ENCODE measurements around the gene OR5L1. TPM values are rescaled to one million over a fixed set of nuclear protein-coding genes. Genes with fewer than 3 reads are reported as not detected.
A peak's percentile ranks its signal among the peaks of the same experiment; 100 is the strongest.

The OR5L1 gene
- not detected for total RNA-seq
- polyA plus RNA-seq: not detected

- H3K4me3 Mint-ChIP-seq: no peak within 1 kb of the TSS
- Histone ChIP-seq H3K27me3 (ENCODE audit: control insufficient read depth, insufficient read depth, low read length) (no peaks in the 10 kb centered on the region), H3K4me3 (ENCODE audit: low read depth, low read length) (no peak within 1 kb of the TSS), H3K36me3 (ENCODE audit: control insufficient read depth, insufficient read depth, low read length) (no peaks in the 10 kb centered on the region), H3K27ac (ENCODE audit: insufficient read depth, low read length, poor library complexity, severe bottlenecking) (no peak within 1 kb of the TSS), H3K4me1 (ENCODE audit: control insufficient read depth, insufficient read depth, low read length, poor library complexity, severe bottlenecking) (no peaks in the 10 kb centered on the region), H3K9me3 (ENCODE audit: control insufficient read depth in 2 of 2, low read length in 2 of 2) (peaks cover 4 to 5% of the 10 kb centered on the region in 2 experiments)
- ATAC-seq (ENCODE audit: low read depth in 2 of 2) (no peak), DNase-seq (no peak)
- H3K9me3 Mint-ChIP-seq: peaks cover 4 to 29% (median 10%) of the 10 kb centered on the region in 7 donors
- no peaks in the 10 kb centered on the region for H3K4me1 Mint-ChIP-seq
- H3K27me3 Mint-ChIP-seq: no peaks in the 10 kb centered on the region
- no peaks in the 10 kb centered on the region for H3K36me3 Mint-ChIP-seq
- no peak within 1 kb of the TSS for H3K27ac Mint-ChIP-seq
Measured at GRCh38 chr11:55811067-55811466, at the start of gene OR5L1. TSS of gene OR5L1 (plus strand) at chr11:55811367. CDS start at chr11:55811467, 100 bp downstream.

- DNase-seq (no peak), ATAC-seq (ENCODE audit: low read depth in 2 of 2) (no peak)
- no peaks in the 10 kb centered on the region for H3K27me3 Mint-ChIP-seq
- H3K4me1 Mint-ChIP-seq: no peaks in the 10 kb centered on the region
- no peak within 1 kb of the TSS for H3K4me3 Mint-ChIP-seq
- H3K4me3 ChIP-seq (ENCODE audit: low read depth, low read length): no peak within 1 kb of the TSS
- H3K4me1 ChIP-seq (ENCODE audit: control insufficient read depth, insufficient read depth, low read length, poor library complexity, severe bottlenecking): no peaks in the 10 kb centered on the region
- no peaks in the 10 kb centered on the region for H3K36me3 Mint-ChIP-seq
- no peaks in the 10 kb centered on the region for H3K36me3 ChIP-seq (ENCODE audit: control insufficient read depth, insufficient read depth, low read length)
- no peak within 1 kb of the TSS for H3K27ac ChIP-seq (ENCODE audit: insufficient read depth, low read length, poor library complexity, severe bottlenecking)
- no peaks in the 10 kb centered on the region for H3K27me3 ChIP-seq (ENCODE audit: control insufficient read depth, insufficient read depth, low read length)
- H3K27ac Mint-ChIP-seq: no peak within 1 kb of the TSS
- H3K9me3 ChIP-seq (ENCODE audit: control insufficient read depth in 2 of 2, low read length in 2 of 2): peaks cover 0 to 2% of the 10 kb centered on the region in 2 experiments
- H3K9me3 Mint-ChIP-seq: peaks cover 1 to 23% (median 8%) of the 10 kb centered on the region in 7 donors
Measured at GRCh38 chr11:55773138-55773537, 38.0 kb upstream of the OR5L1 start, which contains the start of gene OR5D13. TSS of gene OR5D13 (plus strand) at chr11:55773438. CDS start at chr11:55773438, 0 bp downstream.

- no peaks in the 10 kb centered on the region for H3K4me1 Mint-ChIP-seq
- ATAC-seq (ENCODE audit: low read depth in 2 of 2) (no peak), DNase-seq (no peak)
- no peaks in the 10 kb centered on the region for H3K36me3 ChIP-seq (ENCODE audit: control insufficient read depth, insufficient read depth, low read length)
- no peak overlapping the region for H3K27ac ChIP-seq (ENCODE audit: insufficient read depth, low read length, poor library complexity, severe bottlenecking)
- H3K9me3 ChIP-seq (ENCODE audit: control insufficient read depth in 2 of 2, low read length in 2 of 2): peaks cover 0 to 8% of the 10 kb centered on the region in 2 experiments
- no peaks in the 10 kb centered on the region for H3K27me3 Mint-ChIP-seq
- H3K4me1 ChIP-seq (ENCODE audit: control insufficient read depth, insufficient read depth, low read length, poor library complexity, severe bottlenecking): no peaks in the 10 kb centered on the region
- H3K27me3 ChIP-seq (ENCODE audit: control insufficient read depth, insufficient read depth, low read length): no peaks in the 10 kb centered on the region
- H3K4me3 Mint-ChIP-seq: no peak overlapping the region
- H3K4me3 ChIP-seq (ENCODE audit: low read depth, low read length): no peak overlapping the region
- H3K36me3 Mint-ChIP-seq: no peaks in the 10 kb centered on the region
- H3K9me3 Mint-ChIP-seq: peaks cover 0 to 29% (median 6%) of the 10 kb centered on the region in 7 donors
- H3K27ac Mint-ChIP-seq: no peak overlapping the region
Measured at GRCh38 chr11:55791606-55792005, 19.6 kb upstream of the OR5L1 start.

GRCh38 chr11:55793321-55793720, 17.8 kb upstream of the OR5L1 start:
- Histone ChIP-seq H3K27ac (ENCODE audit: insufficient read depth, low read length, poor library complexity, severe bottlenecking) (no peak overlapping the region), H3K4me1 (ENCODE audit: control insufficient read depth, insufficient read depth, low read length, poor library complexity, severe bottlenecking) (no peaks in the 10 kb centered on the region), H3K4me3 (ENCODE audit: low read depth, low read length) (no peak overlapping the region), H3K27me3 (ENCODE audit: control insufficient read depth, insufficient read depth, low read length) (no peaks in the 10 kb centered on the region), H3K9me3 (ENCODE audit: control insufficient read depth in 2 of 2, low read length in 2 of 2) (peaks cover 0 to 8% of the 10 kb centered on the region in 2 experiments), H3K36me3 (ENCODE audit: control insufficient read depth, insufficient read depth, low read length) (no peaks in the 10 kb centered on the region)
- no peaks in the 10 kb centered on the region for H3K27me3 Mint-ChIP-seq
- H3K36me3 Mint-ChIP-seq: no peaks in the 10 kb centered on the region
- H3K4me1 Mint-ChIP-seq: no peaks in the 10 kb centered on the region
- no peak overlapping the region for H3K27ac Mint-ChIP-seq
- H3K9me3 Mint-ChIP-seq: peaks cover 0 to 25% (median 5%) of the 10 kb centered on the region in 7 donors
- no peak overlapping the region for H3K4me3 Mint-ChIP-seq
- no peak for DNase-seq
- ATAC-seq (ENCODE audit: low read depth in 2 of 2): no peak

GRCh38 chr11:55795256-55795655, 15.9 kb upstream of the OR5L1 start, which contains the start of gene OR5D14:
TSS of gene OR5D14 (plus strand) at chr11:55795556. CDS start at chr11:55795556, 0 bp downstream.
- DNase-seq: no peak
- Mint-ChIP-seq H3K4me1 (no peaks in the 10 kb centered on the region), H3K27ac (no peak within 1 kb of the TSS), H3K27me3 (no peaks in the 10 kb centered on the region), H3K4me3 (no peak within 1 kb of the TSS), H3K36me3 (no peaks in the 10 kb centered on the region), H3K9me3 (peaks cover 0 to 34% (median 7%) of the 10 kb centered on the region in 7 donors)
- Histone ChIP-seq H3K4me3 (ENCODE audit: low read depth, low read length) (no peak within 1 kb of the TSS), H3K27me3 (ENCODE audit: control insufficient read depth, insufficient read depth, low read length) (no peaks in the 10 kb centered on the region), H3K36me3 (ENCODE audit: control insufficient read depth, insufficient read depth, low read length) (no peaks in the 10 kb centered on the region), H3K27ac (ENCODE audit: insufficient read depth, low read length, poor library complexity, severe bottlenecking) (no peak within 1 kb of the TSS), H3K4me1 (ENCODE audit: control insufficient read depth, insufficient read depth, low read length, poor library complexity, severe bottlenecking) (no peaks in the 10 kb centered on the region), H3K9me3 (ENCODE audit: control insufficient read depth in 2 of 2, low read length in 2 of 2) (peaks cover 0 to 8% of the 10 kb centered on the region in 2 experiments)
- ATAC-seq (ENCODE audit: low read depth in 2 of 2): no peak

- Mint-ChIP-seq H3K4me1 (peaks cover 0 to 6% (median 0%) of the 10 kb centered on the region in 4 donors), H3K36me3 (no peaks in the 10 kb centered on the region), H3K9me3 (peaks cover 2 to 24% (median 12%) of the 10 kb centered on the region in 7 donors), H3K27me3 (no peaks in the 10 kb centered on the region), H3K27ac (no peak overlapping the region), H3K4me3 (no peak overlapping the region)
- H3K4me1 ChIP-seq (ENCODE audit: control insufficient read depth, insufficient read depth, low read length, poor library complexity, severe bottlenecking): no peaks in the 10 kb centered on the region
- peaks cover 6 to 14% of the 10 kb centered on the region in 2 experiments for H3K9me3 ChIP-seq (ENCODE audit: control insufficient read depth in 2 of 2, low read length in 2 of 2)
- no peak for ATAC-seq (ENCODE audit: low read depth in 2 of 2)
- H3K36me3 ChIP-seq (ENCODE audit: control insufficient read depth, insufficient read depth, low read length): no peaks in the 10 kb centered on the region
- no peak for DNase-seq
- no peak overlapping the region for H3K4me3 ChIP-seq (ENCODE audit: low read depth, low read length)
- no peaks in the 10 kb centered on the region for H3K27me3 ChIP-seq (ENCODE audit: control insufficient read depth, insufficient read depth, low read length)
- no peak overlapping the region for H3K27ac ChIP-seq (ENCODE audit: insufficient read depth, low read length, poor library complexity, severe bottlenecking)
Measured at GRCh38 chr11:55806248-55806647, 4.9 kb upstream of the OR5L1 start.

GRCh38 chr11:55819330-55819729, 8.2 kb downstream of the OR5L1 start, which contains the start of gene OR5D18:
TSS of gene OR5D18 (plus strand) at chr11:55819630. CDS start at chr11:55819630, 0 bp downstream.
- H3K4me3 ChIP-seq (ENCODE audit: low read depth, low read length): no peak within 1 kb of the TSS
- H3K36me3 ChIP-seq (ENCODE audit: control insufficient read depth, insufficient read depth, low read length): no peaks in the 10 kb centered on the region
- H3K27me3 ChIP-seq (ENCODE audit: control insufficient read depth, insufficient read depth, low read length): no peaks in the 10 kb centered on the region
- H3K4me1 Mint-ChIP-seq: no peaks in the 10 kb centered on the region
- ATAC-seq (ENCODE audit: low read depth in 2 of 2): no peak
- no peak within 1 kb of the TSS for H3K27ac ChIP-seq (ENCODE audit: insufficient read depth, low read length, poor library complexity, severe bottlenecking)
- no peaks in the 10 kb centered on the region for H3K27me3 Mint-ChIP-seq
- H3K9me3 ChIP-seq (ENCODE audit: control insufficient read depth in 2 of 2, low read length in 2 of 2): no peaks in the 10 kb centered on the region
- peaks cover 2 to 18% (median 13%) of the 10 kb centered on the region in 7 donors for H3K9me3 Mint-ChIP-seq
- no peaks in the 10 kb centered on the region for H3K36me3 Mint-ChIP-seq
- no peak for DNase-seq
- H3K4me3 Mint-ChIP-seq: no peak within 1 kb of the TSS
- no peak within 1 kb of the TSS for H3K27ac Mint-ChIP-seq
- no peaks in the 10 kb centered on the region for H3K4me1 ChIP-seq (ENCODE audit: control insufficient read depth, insufficient read depth, low read length, poor library complexity, severe bottlenecking)

GRCh38 chr11:55826919-55827318, 15.8 kb downstream of the OR5L1 start, which contains the start of gene OR5L2:
TSS of gene OR5L2 (plus strand) at chr11:55827219. CDS start at chr11:55827219, 0 bp downstream.
- no peak within 1 kb of the TSS for H3K27ac ChIP-seq (ENCODE audit: insufficient read depth, low read length, poor library complexity, severe bottlenecking)
- H3K27ac Mint-ChIP-seq: peak within 1 kb of the TSS in 1 of 3 donors; percentile 16
- H3K27me3 ChIP-seq (ENCODE audit: control insufficient read depth, insufficient read depth, low read length): no peaks in the 10 kb centered on the region
- H3K4me1 Mint-ChIP-seq: peaks cover 0 to 4% (median 0%) of the 10 kb centered on the region in 4 donors
- H3K36me3 ChIP-seq (ENCODE audit: control insufficient read depth, insufficient read depth, low read length): no peaks in the 10 kb centered on the region
- H3K4me3 Mint-ChIP-seq: no peak within 1 kb of the TSS
- no peaks in the 10 kb centered on the region for H3K4me1 ChIP-seq (ENCODE audit: control insufficient read depth, insufficient read depth, low read length, poor library complexity, severe bottlenecking)
- DNase-seq (no peak), ATAC-seq (ENCODE audit: low read depth in 2 of 2) (no peak)
- H3K36me3 Mint-ChIP-seq: no peaks in the 10 kb centered on the region
- peaks cover 0 to 14% (median 5%) of the 10 kb centered on the region in 7 donors for H3K9me3 Mint-ChIP-seq
- H3K27me3 Mint-ChIP-seq: no peaks in the 10 kb centered on the region
- no peak within 1 kb of the TSS for H3K4me3 ChIP-seq (ENCODE audit: low read depth, low read length)
- peaks cover 0 to 5% of the 10 kb centered on the region in 2 experiments for H3K9me3 ChIP-seq (ENCODE audit: control insufficient read depth in 2 of 2, low read length in 2 of 2)
